ENCODE results near the gene THPO.
A peak's percentile ranks its signal among the peaks of the same experiment; 100 is the strongest.

THPO gene

DNA sequence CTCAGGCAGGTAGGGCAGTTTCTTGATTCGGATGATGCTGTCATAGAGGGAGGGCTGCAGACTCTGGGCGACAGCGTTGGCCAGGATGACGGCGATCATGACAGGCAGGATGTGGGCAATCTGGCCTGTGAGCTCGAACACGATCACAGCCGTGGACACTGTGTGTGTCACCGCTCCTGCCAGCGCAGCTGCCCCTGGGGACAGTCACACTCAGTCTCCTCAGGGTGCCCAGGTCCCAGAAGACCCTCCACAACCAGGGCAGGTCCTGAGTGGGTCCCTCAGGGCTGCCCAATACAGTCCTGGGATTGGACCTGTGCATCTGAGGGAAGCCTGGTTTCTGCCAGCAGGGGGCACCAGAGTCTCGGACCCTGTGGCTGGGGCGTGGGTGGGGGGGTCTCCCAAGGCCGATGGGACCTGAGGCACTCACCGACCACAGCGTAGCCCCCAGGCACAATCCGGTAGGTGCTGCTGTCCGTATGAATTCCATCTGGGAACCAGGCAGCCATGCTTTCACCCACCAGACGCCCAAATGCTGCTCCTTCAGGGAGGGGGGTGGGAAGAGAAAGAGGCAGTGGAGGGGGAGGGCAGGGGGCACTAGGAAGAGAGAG is 23.8 kb downstream of the THPO start:
- H3K4me3 ChIP-seq = no peak overlapping the region
- TF ChIP-seq, protein P1, sequence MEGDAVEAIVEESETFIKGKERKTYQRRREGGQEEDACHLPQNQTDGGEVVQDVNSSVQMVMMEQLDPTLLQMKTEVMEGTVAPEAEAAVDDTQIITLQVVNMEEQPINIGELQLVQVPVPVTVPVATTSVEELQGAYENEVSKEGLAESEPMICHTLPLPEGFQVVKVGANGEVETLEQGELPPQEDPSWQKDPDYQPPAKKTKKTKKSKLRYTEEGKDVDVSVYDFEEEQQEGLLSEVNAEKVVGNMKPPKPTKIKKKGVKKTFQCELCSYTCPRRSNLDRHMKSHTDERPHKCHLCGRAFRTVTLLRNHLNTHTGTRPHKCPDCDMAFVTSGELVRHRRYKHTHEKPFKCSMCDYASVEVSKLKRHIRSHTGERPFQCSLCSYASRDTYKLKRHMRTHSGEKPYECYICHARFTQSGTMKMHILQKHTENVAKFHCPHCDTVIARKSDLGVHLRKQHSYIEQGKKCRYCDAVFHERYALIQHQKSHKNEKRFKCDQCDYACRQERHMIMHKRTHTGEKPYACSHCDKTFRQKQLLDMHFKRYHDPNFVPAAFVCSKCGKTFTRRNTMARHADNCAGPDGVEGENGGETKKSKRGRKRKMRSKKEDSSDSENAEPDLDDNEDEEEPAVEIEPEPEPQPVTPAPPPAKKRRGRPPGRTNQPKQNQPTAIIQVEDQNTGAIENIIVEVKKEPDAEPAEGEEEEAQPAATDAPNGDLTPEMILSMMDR (IDR thresholded peaks at IDR 0.05) = peak; percentile 70
- no peak for DNase-seq (ENCODE audit: low spot score)
- H3K27ac ChIP-seq = no peak overlapping the region

DNA sequence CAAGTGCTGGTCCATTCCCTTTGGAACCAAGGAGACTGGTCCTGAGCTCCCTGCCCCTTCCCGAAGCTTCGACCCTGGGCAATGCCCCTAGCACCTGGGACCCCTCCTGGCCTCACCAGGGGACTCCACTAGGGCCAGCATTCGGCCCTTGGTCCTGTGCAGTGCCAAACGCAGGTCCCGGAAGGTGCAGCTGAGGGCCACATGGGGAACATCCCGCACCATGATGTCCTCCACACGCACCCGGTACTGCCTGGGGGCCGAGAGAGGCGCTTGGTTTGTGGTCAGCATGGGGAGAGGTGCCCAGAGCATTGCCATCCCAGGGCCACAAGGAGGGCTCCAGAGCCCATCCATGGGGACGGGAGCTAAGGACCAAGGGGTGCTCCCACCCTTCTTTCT is 24.5 kb downstream of the THPO start:
- Histone ChIP-seq H3K4me3 (no peak overlapping the region), H3K27ac (no peak overlapping the region)
- TF ChIP-seq, protein P1 (IDR thresholded peaks at IDR 0.05) = no peak
- DNase-seq (ENCODE audit: low spot score) = no peak

DNA sequence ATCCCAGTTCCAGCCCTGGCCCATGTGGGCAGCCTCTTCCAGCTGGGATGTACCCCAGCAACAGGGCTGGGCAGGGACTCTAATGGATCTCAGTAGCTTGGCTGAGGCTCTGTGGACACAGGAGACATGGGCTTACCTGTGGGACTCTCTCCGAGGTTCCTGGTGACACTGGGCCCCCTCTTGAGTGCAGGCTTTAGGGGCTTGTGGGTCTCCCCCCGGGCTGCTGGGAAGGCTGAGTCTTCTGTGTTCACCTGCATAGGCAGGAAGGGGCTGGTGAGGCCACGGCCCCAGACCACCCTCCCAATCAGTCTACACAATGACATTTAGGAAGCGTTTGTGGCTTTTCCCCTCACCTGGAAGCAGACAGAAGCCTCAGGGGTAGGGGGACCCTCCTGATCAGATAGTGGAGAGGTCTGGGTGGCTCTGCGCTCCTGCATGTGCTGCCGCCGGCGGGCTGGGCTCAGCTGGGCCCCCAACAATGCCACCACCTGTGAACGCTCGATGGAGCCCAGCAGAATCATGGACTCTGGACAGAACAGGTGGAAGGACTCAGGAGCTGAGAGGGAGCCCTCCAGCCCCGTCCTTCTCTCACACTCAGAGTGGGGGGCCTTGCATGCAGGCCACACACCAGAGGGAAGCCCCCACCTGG is 25.0 kb downstream of the THPO start:
- TF ChIP-seq, protein P1 (IDR thresholded peaks at IDR 0.05) = no peak
- Histone ChIP-seq H3K27ac (no peak overlapping the region), H3K4me3 (no peak overlapping the region)
- no peak for DNase-seq (ENCODE audit: low spot score)

DNA sequence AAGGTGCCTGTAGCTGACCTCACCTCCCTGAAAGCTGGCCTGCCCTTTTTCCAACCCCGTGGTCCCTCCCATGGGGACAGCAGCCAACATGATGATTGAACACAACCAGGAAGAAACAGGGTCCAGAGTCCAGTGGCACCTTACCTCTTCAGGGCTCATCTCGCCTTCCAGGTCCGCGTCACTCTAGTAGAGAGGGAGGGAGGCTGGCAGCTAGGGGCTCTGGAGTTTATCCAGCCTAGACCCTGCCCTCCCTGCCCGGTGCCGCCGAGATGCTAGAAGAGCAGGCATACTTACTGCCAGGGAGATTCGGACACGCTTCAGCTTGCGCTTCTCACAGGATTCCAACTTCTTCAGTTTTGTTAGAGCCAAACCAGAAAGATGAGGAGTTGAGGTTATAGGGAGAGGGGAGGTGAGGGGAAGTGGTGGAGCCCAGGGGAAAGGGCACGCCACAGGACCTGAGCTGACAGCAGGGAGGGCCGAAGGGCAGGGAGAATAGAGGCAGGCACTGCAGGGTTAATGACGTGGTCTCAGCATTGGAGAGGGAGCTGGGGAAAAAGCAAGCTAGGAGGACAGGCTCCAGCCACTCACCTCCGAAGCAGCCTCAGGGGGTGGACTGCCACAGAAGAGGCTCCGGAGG is 25.7 kb downstream of the THPO start:
- Histone ChIP-seq H3K27ac (no peak overlapping the region), H3K4me3 (no peak overlapping the region)
- no peak for DNase-seq (ENCODE audit: low spot score)
- TF ChIP-seq, protein P1 (IDR thresholded peaks at IDR 0.05) = no peak

DNA sequence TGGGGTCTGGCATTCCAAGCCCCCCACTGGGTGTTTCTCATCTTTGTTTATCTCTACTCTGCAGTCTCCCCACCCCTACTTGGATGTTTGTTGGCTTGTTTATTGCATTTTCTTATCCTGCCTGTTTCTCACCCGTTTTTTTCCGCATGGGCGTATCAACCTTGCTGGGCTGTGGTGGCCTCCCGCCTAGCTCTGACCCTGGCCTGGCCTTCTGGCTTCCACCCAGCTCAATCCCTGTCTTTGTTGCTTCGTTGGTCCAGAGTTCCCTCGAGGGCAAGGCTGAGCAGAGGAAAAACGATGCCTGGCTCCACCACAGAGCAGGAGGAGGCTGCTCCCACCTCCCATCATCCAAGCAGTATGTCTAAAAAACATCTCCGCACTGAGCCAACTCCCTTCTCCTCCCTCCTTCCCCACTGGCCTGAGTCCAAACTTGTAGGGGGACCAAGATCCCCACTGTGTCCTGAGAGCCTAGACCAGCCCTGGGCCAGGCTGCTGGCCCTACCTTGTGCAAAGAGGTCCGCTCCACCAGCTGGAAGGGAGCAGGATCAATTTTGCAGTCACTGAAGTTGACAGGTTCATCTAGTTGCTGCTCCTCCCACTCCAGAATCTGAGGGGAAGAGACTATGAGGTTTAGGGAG is 26.4 kb downstream of the THPO start:
- DNase-seq (ENCODE audit: low spot score) = no peak
- no peak overlapping the region for H3K27ac ChIP-seq
- TF ChIP-seq, protein P1 (IDR thresholded peaks at IDR 0.05) = no peak
- no peak overlapping the region for H3K4me3 ChIP-seq

DNA sequence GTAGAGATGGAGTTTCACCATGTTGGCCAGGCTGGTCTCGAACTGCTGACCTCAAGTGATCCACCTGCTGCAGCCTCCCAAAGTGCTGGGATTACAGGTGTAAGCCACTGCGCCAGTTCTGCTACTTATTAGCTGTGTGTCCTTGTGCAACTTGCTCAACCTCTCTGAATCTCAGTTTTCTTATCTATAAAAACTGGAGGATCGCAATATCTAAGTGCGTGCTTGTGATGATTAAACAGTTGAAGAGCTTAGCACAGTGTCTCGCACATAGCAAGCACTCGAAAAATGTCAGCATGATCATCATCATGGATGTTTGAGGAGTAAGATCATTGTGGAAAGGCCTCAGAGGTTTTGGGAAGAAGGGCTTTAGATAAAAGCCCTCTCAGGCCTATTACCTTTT is 27.4 kb downstream of the THPO start:
- DNase-seq (ENCODE audit: low spot score) = no peak
- Histone ChIP-seq H3K27ac (no peak overlapping the region), H3K4me3 (no peak overlapping the region)
- TF ChIP-seq, protein P1 (IDR thresholded peaks at IDR 0.05) = no peak
